Hematopoietic multipotent progenitor cell (in vitro differentiated cells): ENCODE results near the gene GRIP1. TPM values are rescaled to one million over a fixed set of nuclear protein-coding genes. Genes with fewer than 3 reads are reported as not detected.

Experiments
- DNase-seq, 3 donors: peaks; one replicate each; pipeline ENCODE4 v3.0.0-alpha.2; 2011 to 2015; ENCODE audit warnings: low read depth in 2 of 3, low spot score in 2 of 3
- total RNA-seq: library from RNA; depleted of rRNA; stranded (reverse); fragments of >200 nt; gene quantifications from one replicate; pipeline ENCODE4 v1.2.3, GENCODE V29; 2012

Gene GRIP1
- total RNA-seq, 1 donor, result 0.54 TPM

GRCh38 chr12:66694666-66695613 is 16.1 kb upstream of the GRIP1 start:
- DNase-seq, result no peak

GRCh38 chr12:66693901-66694513 is 15.1 kb upstream of the GRIP1 start:
- DNase-seq, result peak in 2 of 3 donors; percentile 62 to 82

DNA sequence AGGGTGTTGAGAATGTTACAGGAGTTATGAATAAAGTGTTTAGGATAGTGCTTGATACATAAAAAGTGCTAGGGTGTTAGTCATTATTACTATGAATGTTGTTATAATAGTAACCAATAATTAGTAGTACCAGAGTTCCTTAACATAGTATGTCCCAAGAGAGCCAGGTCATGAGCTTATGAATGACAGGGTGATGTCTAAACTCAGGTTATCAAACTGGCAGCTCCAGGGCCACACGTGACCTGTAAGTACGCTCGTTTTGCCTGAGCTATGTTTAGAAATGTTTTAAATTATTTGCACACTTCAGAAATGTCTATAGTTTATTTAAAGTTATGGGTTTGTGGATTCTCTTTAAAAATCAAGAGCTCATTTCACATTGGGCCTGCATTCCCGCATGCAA is 14.1 kb upstream of the GRIP1 start:
- DNase-seq, result no peak

- DNase-seq, result no peak
Observed at GRCh38 chr12:66692170-66692569, 13.3 kb upstream of the GRIP1 start.

DNA sequence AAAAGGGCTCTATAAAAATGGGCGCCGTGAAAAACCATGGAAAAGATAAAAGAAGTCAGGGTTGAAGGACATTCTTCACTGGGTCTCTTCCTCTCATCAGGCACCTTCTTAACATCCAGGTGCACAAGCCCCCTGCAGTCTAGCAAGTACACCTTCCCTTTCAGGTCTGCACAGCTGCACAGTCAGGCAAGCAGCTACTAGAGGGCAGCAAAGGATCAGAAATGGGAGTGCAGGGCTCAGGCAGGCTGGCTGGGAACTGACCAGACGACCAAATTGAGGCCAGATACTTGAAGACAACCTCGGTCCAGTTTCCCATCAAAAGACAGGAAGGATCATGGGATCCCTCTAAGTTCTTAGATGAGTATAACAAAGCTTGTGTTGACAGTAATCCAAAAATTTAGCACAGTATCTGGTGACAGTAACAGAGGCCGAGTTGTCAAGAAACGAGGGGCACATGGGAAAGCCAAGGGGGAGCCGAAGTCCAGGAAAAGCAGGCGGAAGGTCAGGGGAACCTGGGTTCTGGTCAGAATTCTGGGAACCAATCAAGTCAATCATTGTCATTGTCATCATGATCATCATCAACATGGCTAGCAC is 10.1 kb upstream of the GRIP1 start:
- DNase-seq, result peak in 2 of 3 donors; percentile 38 to 68

DNA sequence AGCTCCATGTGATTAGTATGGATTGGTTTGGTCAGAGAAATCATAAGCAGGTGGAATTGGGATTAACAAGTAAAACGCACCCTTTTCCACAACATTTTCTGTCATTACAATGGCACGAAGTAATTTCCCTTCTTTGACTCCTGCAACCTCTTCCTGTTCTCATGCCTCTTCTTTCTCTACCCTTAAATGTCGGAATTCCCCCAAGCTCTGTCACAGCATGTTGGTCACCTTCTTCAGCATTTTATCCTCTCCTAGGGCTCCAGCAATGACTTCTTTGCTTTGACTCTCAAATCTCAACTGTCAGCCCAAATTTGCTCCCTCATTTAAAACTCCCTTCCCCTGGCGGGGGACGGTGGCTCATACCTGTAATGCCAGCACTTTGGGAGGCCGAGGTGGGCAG is 5.3 kb upstream of the GRIP1 start:
- no peak for DNase-seq

GRCh38 chr12:66683822-66684221 is 4.9 kb upstream of the GRIP1 start:
- DNase-seq, result no peak

DNA sequence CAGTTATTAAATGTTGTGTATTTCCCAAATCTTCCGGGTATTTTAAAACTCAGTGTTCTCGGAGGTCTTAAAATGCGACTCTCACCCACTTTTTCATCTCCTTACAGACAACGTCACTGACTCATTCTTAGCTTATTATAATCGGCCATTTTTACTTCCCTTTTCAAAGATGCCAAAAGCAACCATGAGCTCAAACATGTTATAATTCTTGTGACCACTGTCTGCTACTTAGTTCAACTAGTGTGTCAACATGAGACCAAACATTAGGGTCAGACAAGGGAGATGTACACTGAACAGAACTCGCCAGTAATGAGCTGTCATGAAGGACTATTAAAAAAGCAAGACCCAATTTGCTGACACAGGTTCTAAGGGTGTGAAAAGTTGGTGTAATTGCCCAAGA is 4.2 kb upstream of the GRIP1 start:
- DNase-seq, result no peak

- no peak for DNase-seq
Observed at GRCh38 chr12:66679461-66680084, 697 bp upstream of the GRIP1 start.

DNA sequence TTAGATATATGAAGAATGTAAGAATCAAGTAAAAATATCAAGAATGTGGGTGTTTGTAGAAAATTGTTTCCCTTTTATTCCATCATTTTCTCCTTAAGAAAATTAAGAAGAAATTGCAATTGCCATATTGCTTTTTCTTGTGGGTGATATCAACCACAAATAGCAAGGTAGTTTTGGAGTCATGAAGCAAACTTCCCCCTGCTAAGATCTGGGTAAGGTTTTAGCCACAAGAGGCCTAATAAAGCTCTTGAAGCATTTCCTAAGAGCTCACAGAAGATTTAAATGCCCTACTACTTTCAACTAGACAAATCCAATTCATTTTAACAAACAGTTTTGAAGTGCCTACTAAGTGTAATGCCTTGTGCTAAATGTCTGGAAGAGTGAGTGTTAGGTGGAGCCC is 2.6 kb downstream of the GRIP1 start:
- DNase-seq, result no peak

- no peak for DNase-seq
Observed at GRCh38 chr12:66674495-66675122, 4.3 kb downstream of the GRIP1 start.

DNA sequence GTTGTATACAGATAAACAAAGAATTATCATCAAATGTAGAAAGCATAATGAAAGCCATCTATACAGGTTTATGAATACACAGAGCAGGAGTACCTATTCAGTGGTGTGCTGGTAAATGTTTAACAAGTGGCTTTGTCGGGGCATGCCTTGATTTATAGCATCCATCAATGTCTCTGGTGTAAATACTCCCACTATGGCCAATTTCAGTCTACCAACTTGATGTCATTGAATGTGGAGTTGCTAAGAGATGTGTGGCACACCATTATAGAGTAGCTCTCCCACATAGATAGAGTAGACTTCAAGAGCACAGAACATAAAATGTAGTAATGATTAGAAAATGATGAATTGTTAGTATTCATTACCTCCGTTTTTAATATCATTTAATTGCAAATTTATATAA is 9.3 kb downstream of the GRIP1 start:
- no peak for DNase-seq

GRCh38 chr12:66668311-66668710 is 10.6 kb downstream of the GRIP1 start:
- DNase-seq, result no peak

DNA sequence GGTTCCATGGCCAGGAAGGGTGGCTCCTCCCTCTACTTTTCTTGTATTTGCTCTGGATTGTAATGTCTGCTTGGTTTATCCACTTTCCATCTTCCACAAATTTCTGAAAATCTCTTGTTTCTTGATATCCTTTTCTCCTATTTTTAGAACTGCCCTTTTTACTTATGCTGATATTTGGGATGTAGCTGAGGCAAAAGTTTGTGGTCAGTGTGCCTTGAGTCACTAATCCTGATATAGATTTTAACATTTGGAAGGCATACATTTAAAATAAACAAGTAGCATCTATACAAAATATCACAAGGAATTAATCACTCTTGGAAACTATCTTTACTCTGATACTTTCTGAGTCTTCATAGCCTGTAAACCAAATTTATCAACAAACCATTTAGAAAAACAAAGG is 11.0 kb downstream of the GRIP1 start:
- DNase-seq, result no peak

GRCh38 chr12:66666481-66666880 is 12.4 kb downstream of the GRIP1 start:
- no peak for DNase-seq

DNA sequence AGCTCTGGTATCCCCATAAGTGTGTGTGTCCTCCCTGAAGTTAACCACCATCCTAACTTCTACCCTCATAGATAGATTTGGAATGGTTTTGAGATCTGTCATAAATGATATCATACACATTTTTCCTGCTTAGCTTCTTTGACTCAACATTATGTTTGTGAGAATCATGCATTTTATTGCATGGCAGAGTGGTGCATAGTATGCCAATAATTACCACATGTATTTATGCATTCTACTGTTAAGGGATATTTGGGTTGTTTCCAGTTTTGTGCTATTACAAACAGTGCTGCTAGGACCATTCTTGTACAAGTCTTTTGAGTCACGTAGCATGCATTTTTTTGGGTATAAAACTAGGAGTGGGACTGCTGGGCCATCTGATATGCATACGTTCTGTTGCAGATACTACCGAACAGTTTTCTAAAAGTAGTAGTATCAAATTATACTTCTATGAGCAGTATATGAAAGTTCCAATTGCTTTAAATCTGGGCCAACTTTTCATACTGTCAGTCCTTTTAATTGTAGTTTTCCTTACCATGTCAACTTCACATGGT is 13.4 kb downstream of the GRIP1 start:
- no peak for DNase-seq

DNA sequence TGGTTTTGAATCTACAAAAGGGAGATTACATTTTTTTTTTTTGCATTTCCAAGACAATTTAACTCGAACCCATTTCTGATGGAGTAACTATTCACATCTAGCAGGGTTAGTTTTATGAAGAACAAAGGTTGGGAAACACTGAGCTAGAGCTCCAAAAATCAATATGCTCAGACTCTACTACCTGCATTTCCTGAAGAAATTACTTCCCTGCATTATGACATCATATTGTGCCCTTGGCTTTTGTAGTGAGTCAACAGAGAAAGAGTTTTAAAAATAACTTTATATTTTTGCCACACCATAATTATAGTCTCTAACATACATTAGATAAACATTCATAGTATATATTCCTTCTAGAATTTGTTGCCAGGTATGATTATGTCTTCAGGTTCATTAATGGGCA is 14.8 kb downstream of the GRIP1 start:
- DNase-seq, result no peak

DNA sequence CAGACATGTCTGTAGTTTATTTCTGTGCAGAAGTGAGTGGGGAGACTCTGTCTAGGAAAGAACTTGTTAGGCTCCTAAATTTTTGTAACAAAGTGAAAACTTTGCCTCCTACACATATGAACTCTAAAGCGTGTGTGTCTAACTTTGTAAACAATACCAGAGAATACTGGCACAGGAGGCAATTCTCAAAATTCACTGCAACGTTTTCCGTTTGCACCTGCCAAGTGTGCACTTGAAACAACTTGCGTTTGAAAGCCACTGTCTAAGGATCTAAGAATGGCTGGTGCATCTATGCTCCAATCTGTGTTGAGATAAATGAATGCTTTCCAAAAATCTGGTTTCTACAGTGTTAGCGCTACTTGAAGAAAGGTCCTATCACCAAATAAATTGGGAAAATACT is 15.3 kb downstream of the GRIP1 start:
- no peak for DNase-seq

DNA sequence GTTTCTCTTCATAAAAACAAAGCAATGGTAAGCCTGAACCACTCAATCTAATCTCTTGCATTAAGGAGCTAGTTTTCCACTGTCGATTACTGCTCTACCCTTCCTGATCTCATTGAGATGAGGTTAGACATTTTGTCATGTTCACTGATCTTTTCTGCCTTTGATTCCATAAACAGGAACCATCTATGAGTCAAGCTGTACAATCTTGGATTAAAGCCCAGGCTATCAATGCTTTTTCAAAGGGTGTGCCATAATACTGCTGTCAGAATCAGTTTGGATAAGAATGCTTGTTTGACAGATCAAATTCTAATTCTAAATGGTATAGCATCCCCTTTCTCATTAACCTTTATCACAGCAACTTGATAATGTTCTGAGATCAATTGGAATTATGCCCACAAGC is 16.1 kb downstream of the GRIP1 start:
- DNase-seq, result peak in 1 of 3 donors; percentile 20

- DNase-seq, result peak in 2 of 3 donors; percentile 4 to 44
Observed at GRCh38 chr12:66662179-66662578, 16.7 kb downstream of the GRIP1 start.

GRCh38 chr12:66661357-66661756 is 17.5 kb downstream of the GRIP1 start:
- no peak for DNase-seq
